ENCODE measurements around the gene CCDC18.

CCDC18 gene

DNA sequence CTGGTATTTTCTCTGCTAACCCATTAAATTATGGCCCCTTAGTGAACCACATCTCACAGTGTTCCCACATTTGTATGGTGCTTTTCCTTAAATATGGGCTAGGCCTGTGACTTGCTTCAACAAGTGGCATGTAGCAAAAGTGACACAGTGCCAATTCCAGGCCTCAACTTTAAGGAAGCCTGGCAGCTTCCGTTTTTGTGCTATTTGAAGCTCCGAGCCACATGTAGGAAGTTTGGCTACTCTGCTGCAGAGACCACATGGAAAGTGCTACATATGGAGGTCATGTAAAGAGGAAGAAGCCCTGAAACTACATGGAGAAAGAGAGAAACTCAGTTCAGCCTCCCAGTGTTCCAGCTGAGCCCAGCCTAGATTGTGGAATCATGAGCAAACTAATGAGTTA lies 136.7 kb downstream of the CCDC18 start:
- DNase-seq: no peak

DNA sequence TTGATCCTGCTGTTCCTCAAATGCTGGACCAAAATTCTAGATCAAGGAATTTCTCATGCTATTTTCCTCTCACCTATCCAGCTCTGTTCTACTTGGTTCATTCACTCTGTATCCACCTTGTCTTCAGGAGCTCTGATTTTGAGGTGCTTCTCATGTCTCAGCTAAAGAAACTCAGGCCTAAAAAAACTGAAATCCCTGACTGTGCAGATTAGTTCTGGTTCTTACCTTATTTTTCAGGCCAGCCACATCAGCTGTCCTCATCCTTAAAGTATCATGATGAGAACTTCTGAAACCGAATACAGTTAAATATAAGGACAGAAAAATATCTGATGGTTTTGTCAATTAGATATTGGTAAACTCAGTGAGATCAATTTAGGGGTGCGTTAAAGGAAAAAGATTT lies 137.4 kb downstream of the CCDC18 start:
- DNase-seq: no peak

DNA sequence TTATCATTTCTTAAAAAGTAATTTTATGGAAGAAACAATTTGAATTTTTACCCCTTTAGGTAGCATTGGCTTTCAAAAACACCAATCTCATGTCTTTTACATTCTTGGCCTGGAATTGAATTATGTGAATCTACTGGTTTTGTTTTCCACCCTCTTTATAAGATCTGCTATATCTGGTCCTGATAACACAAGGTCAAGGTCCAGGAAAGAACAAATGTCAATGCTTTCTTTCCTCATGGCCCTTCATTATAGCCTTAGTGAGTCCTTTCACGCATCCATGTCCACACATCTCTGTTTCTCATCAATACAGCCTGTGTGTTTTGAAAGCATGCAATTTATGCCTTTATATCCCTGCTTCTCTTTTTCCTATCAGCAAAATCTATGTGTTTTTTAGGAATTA lies 141.2 kb downstream of the CCDC18 start:
- no peak for DNase-seq

DNA sequence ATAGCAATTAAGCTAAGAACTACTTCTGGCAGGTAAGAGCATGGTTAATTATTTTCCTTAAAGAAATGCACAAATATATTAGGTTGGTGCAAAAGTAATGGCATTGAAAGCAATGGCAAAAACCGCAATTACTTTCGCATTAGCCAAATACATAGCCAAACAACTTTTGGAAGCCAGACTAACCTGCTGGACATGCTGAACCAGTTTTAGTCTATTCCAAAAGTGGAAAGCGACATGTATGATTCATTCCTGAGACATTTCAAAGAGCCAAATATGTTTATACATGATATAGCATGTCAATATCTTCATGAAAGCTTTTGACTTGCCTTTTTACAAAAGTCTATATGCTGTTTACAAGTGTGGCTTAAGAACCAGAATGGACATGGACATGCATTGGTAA lies 141.8 kb downstream of the CCDC18 start:
- DNase-seq: no peak

DNA sequence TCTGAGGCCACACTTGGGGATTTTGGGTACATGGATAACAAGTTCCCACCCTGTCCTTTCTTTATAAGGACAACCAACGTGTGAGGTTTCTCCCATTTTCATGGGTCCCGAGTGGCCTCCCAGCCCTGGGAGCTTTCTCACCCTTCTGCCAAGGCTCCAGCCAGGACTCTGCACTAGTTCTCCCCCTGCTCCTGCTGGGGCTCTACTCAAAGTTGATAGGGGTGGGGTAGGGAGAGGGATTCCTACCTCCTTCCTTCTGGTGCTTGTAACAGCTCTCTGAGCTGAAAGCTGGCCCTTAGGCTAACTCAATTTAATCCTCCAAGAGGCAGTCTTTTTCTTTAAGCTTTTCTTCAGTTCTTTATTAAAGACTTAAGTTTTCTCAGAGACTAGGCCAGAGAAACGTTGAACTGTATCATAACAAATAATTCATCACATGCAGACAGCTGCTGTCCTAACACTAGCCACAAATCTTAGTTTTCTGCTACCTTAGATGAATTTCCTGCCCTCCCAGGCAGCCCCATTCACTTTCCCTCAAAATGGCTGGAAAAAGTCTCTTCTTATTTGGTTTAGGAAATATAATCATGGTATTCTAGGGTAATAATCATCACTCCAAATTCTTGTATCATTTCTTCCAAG lies 142.8 kb downstream of the CCDC18 start:
- no peak for DNase-seq

DNA sequence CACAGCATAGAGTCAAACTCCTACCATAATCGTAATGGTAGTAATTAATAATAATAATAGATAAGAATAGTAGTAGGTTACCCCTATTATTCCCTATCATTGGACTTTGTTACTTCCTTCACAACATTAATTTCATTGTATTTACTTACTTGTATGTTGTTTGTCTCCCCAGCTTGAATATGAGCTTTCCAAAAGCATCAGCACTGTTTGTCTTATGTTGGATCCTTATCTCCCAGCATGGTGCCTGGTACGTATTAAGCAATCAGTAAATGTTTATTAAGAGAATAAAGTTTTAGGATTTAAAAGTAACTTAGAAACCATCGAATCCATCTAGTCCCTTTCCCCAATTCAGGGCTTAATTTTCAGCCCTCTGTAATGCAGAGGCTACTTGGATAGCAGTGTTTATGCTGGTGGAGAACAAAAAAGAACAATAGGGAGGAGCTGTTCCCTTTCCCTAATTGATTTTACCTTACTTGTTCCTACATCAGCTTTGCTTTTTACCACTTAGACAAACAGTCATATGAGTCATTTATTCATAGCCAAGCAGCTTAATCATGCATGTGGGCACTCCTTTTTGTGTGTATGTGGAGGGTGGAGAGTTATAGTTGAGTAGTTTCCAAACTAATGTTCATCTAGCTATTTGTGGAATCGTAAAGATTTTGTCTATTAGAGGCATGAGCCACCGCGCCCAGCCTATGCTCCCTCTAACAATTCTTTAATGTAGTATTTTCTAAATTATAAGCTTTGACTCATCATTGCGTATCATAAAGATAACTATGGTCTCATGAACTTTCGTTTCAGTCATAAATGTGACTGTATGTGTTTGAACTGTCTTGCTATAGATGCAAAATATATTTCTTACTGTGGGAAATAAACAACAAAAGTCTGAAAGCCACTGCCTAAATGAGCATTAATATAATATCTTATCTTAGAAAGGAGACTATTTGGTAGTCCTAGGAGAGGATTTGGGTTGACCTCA lies 144.3 kb downstream of the CCDC18 start:
- DNase-seq: no peak
